Measurements from ENCODE around the gene TMC6. TPM values are rescaled to one million over a fixed set of nuclear protein-coding genes. Genes with fewer than 3 reads are reported as not detected.

The TMC6 gene
- total and polyA plus RNA-seq, 8 donors, result 31.4 to 152 (median 42.8) TPM

DNA sequence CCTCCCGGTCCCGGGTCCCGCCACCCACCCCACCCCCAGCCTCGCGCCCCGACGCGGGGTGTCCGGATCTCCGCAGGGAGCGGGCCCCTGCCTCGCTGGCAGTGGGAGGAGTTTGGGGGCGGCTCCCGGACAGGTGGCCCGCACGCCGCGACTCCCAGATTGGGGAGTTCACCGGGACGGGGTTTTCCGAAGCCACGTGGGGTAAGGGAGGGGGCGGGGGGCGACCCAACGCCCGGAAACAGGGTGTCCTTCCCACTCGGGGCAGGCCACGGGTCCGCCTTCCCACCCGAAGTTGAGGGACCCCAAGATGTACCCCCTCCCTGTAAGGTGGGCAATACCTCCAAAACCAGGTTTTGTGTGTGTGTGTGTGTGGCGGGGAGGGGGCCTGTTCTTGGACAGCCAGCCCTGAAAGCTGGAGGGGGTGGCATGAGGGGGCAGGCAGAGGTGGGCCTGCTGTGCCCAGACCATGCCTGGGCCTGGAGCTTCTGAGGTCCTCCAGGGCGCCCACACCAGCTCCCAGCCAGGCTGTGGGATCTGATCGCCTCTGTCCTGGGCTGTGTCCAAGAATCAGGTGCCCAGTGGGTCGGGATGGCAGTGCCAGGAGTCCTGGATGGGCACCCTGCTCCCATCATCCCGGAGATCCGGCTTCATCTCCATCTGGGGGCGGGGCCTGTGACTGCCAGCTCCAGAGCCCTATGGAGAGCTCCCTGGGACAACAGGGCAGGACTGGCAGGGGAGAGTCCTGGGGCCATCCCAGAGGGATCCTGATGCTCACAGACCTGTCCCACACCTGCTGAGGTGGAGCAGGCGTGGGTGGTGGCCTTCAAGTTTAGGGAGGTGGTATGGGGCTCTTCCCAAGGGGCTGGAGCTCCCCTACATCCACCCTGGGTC, 40.6 kb upstream of the TMC6 start:
- peak overlapping the region; percentile 56 to 79 for H3K4me3 ChIP-seq

DNA sequence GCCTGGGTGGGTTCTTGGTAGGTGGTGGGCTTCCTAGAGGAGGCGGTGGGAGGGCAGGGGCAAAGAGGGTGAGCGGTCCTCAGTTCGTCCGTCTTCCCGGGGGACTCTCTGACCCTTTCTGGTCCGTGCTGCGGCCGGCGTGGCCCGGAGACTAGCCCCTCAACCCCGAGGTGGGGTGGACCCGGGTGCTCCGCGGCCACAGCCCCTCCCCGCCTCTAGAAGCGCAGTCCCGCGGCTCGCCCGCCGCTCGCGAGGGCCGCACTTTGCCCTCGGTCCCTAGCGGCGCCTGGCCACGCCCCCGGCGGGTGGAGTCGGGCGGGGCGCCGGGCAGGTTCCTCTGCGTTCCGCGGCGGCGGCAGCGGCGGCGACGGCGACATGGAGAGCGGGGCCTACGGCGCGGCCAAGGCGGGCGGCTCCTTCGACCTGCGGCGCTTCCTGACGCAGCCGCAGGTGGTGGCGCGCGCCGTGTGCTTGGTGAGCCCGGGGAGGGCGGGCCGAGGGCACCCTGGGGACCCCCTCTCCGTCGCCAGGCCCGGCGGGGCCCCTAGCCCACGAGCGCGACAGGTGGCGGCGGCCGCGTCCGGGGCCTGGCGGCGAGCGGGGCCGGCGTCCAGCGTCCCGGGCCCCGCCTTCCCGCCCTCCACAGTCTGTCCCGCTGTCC, 39.8 kb upstream of the TMC6 start, which contains the start of gene SYNGR2:
TSS of gene SYNGR2 (plus strand) at position 340 of the 661 bp plus-strand sequence. CDS start at position 376, 36 bp downstream.
- TF ChIP-seq, protein P1, sequence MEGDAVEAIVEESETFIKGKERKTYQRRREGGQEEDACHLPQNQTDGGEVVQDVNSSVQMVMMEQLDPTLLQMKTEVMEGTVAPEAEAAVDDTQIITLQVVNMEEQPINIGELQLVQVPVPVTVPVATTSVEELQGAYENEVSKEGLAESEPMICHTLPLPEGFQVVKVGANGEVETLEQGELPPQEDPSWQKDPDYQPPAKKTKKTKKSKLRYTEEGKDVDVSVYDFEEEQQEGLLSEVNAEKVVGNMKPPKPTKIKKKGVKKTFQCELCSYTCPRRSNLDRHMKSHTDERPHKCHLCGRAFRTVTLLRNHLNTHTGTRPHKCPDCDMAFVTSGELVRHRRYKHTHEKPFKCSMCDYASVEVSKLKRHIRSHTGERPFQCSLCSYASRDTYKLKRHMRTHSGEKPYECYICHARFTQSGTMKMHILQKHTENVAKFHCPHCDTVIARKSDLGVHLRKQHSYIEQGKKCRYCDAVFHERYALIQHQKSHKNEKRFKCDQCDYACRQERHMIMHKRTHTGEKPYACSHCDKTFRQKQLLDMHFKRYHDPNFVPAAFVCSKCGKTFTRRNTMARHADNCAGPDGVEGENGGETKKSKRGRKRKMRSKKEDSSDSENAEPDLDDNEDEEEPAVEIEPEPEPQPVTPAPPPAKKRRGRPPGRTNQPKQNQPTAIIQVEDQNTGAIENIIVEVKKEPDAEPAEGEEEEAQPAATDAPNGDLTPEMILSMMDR (IDR thresholded peaks at IDR 0.05), result no peak
- Histone ChIP-seq H3K4me3 (peak within 1 kb of the TSS; percentile 56 to 79), H3K27ac (peak within 1 kb of the TSS; percentile 80 to 81), H3K27me3 (no peaks in the 10 kb centered on the region), H3K4me1 (peaks cover 21 to 51% of the 10 kb centered on the region in 2 donors), H3K9me3 (no peaks in the 10 kb centered on the region), H3K36me3 (peaks cover 0 to 26% of the 10 kb centered on the region in 2 donors)
- intact Hi-C loops (cut with DNase I), result no loop called here
- peak; percentile 79 for ATAC-seq
- peak in 3 of 4 donors; percentile 73 to 100 (median 88) for DNase-seq

More for the DNA sequence above, 40.6 kb upstream of the TMC6 start:
- TF ChIP-seq, protein P1 (IDR thresholded peaks at IDR 0.05), result no peak
- ATAC-seq (peak; percentile 42), DNase-seq (peak in 2 of 4 donors; percentile 65 to 87)
- intact Hi-C loops (cut with DNase I), result no loop called here
- no peaks in the 10 kb centered on the region for H3K27me3 ChIP-seq
- H3K27ac ChIP-seq, result peak overlapping the region; percentile 80 to 81
- no peaks in the 10 kb centered on the region for H3K9me3 ChIP-seq
- H3K36me3 ChIP-seq, result peaks cover 0 to 31% of the 10 kb centered on the region in 2 donors
- H3K4me1 ChIP-seq, result peaks cover 28 to 58% of the 10 kb centered on the region in 2 donors

- Histone ChIP-seq H3K27me3 (no peaks in the 10 kb centered on the region), H3K4me1 (peaks cover 6 to 31% of the 10 kb centered on the region in 2 donors), H3K9me3 (no peaks in the 10 kb centered on the region), H3K27ac (no peak overlapping the region), H3K36me3 (peaks cover 0 to 10% of the 10 kb centered on the region in 2 donors), H3K4me3 (no peak overlapping the region)
- ATAC-seq (no peak), DNase-seq (no peak)
- TF ChIP-seq, protein P1 (IDR thresholded peaks at IDR 0.05), result no peak
- intact Hi-C loops (cut with DNase I), result no loop called here
Observed at GRCh38 chr17:78166416-78166815, 37.9 kb upstream of the TMC6 start.

- peaks cover 6 to 17% of the 10 kb centered on the region in 2 donors for H3K4me1 ChIP-seq
- H3K27me3 ChIP-seq, result no peaks in the 10 kb centered on the region
- no peak for ATAC-seq
- TF ChIP-seq, protein P1 (IDR thresholded peaks at IDR 0.05), result no peak
- no peaks in the 10 kb centered on the region for H3K36me3 ChIP-seq
- no peak overlapping the region for H3K27ac ChIP-seq
- no peak for DNase-seq
- no peak overlapping the region for H3K4me3 ChIP-seq
- H3K9me3 ChIP-seq, result no peaks in the 10 kb centered on the region
- intact Hi-C loops (cut with DNase I), result no loop called here
Observed at GRCh38 chr17:78164748-78165607, 36.4 kb upstream of the TMC6 start.

Data from left lung (tissue), 10 donors.